ENCODE measurements around the gene KRTAP10-1. TPM values are rescaled to one million over a fixed set of nuclear protein-coding genes. Genes with fewer than 3 reads are reported as not detected.

The KRTAP10-1 gene
- polyA plus RNA-seq, 2 of the 4 experiments (the other 2 are of a cell fraction) = not detected

GRCh38 chr21:44527983-44528633 lies 11.9 kb downstream of the KRTAP10-1 start (continued):
- no peak for TF ChIP-seq ZFP36 (IDR thresholded peaks at IDR 0.05; ENCODE audit: borderline replicate concordance, partially characterized antibody)
- no peak for TF ChIP-seq MAZ (IDR thresholded peaks at IDR 0.05; ENCODE audit: borderline replicate concordance, low read depth, low read length)
- TF ChIP-seq JUN (IDR thresholded peaks at IDR 0.05) = no peak
- TF ChIP-seq HES2 (IDR thresholded peaks at IDR 0.05) = no peak

- H3K4me1 ChIP-seq = no peaks in the 10 kb centered on the region
- no peak overlapping the region for H3K4me3 ChIP-seq
- TF ChIP-seq NFE2L2 (conservative IDR thresholded peaks at IDR 0.05; ENCODE audit: low read length) (no peak), CEBPB (IDR thresholded peaks at IDR 0.05) (no peak), ZNF302 (CRISPR knock-in tag; IDR thresholded peaks at IDR 0.05) (no peak), MAFK (IDR thresholded peaks at IDR 0.05; ENCODE audit: partially characterized antibody) (no peak), NPAS2 (CRISPR knock-in tag; IDR thresholded peaks at IDR 0.05; ENCODE audit: borderline replicate concordance) (no peak), JUN (IDR thresholded peaks at IDR 0.05) (no peak), POLR2A (IDR thresholded peaks at IDR 0.05; ENCODE audit: low read length) (no peak), MYC (IDR thresholded peaks at IDR 0.05; ENCODE audit: borderline replicate concordance, low read length) (no peak), POLR2AphosphoS2 (conservative IDR thresholded peaks at IDR 0.05; ENCODE audit: low read length) (no peak), ESRRA (IDR thresholded peaks at IDR 0.05; ENCODE audit: borderline replicate concordance, low read length) (no peak), PBX3 (IDR thresholded peaks at IDR 0.05) (no peak), CBX2 (IDR thresholded peaks at IDR 0.05; ENCODE audit: borderline replicate concordance, low read depth) (no peak)
- POLR2A ChIA-PET = no interaction called here
- CTCF ChIA-PET = no interaction called here
- WGBS (ENCODE audit: missing lambda C conversion rate) = 59% methylated on average over 31 of the region's 37 CpGs
- no peak overlapping the region for H3K4me2 ChIP-seq
- no peaks in the 10 kb centered on the region for H3K9me3 ChIP-seq
- DNase-seq (ENCODE audit: low read depth in 1 of 2, low spot score in 1 of 2) (no peak), ATAC-seq (no peak), FAIRE-seq (no peak)
- H3K27ac ChIP-seq = no peak overlapping the region
Measured at GRCh38 chr21:44527156-44527982, 12.6 kb downstream of the KRTAP10-1 start.

- Histone ChIP-seq H3K4me3 (no peak overlapping the region), H3K4me2 (no peak overlapping the region), H3K9me3 (no peaks in the 10 kb centered on the region), H3K27ac (no peak overlapping the region), H3K4me1 (no peaks in the 10 kb centered on the region)
- FAIRE-seq (no peak), ATAC-seq (no peak), DNase-seq (ENCODE audit: low read depth in 1 of 2, low spot score in 1 of 2) (no peak)
- 44% methylated on average over 12 of the region's 12 CpGs for WGBS (ENCODE audit: missing lambda C conversion rate)
- CTCF ChIA-PET = no interaction called here
- POLR2A ChIA-PET = interaction anchor here (0.7 kb wide), 1 partner anchor 10 kb away, joined by 3 read pairs; no protein-coding TSS in a partner anchor
- TF ChIP-seq NPAS2 (CRISPR knock-in tag; IDR thresholded peaks at IDR 0.05; ENCODE audit: borderline replicate concordance) = no peak
- no peak for TF ChIP-seq HEYL (CRISPR knock-in tag; IDR thresholded peaks at IDR 0.05)
- TF ChIP-seq HDAC2 (IDR thresholded peaks at IDR 0.05) = no peak
Measured at GRCh38 chr21:44526096-44526997, 13.6 kb downstream of the KRTAP10-1 start.

Data from A549 (cell line).